HEK293 (cell line): ENCODE measurements around the gene HK3.

ENCODE experiments used
- CTCF ChIA-PET: fragments of 350-600 bp; formaldehyde crosslinking; extraction: SDS; loops from one replicate; lab custom pipeline; 2021; ENCODE audit warnings: antibody characterized with exemption; lab: Yijun Ruan, JAX
- POLR2A ChIA-PET: fragments of 300-600 bp; formaldehyde crosslinking; extraction: SDS; loops from one replicate; lab custom pipeline; 2020; ENCODE audit warnings: antibody characterized with exemption, inconsistent platforms; lab: Yijun Ruan, JAX
- H3K27ac ChIP-seq: fragments of 200-500 bp; sonication (Bioruptor generic); 2 replicates; pipeline ENCODE4 v1.5.1; 2014; ENCODE audit warnings: low read depth, low read length, control low read depth, inconsistent platforms; ENCODE audit errors: extremely low read depth
- H3K36me3 ChIP-seq, 2 experiments: fragments of 200-500 bp in 1 of 2; sonication (Bioruptor generic) in 1 of 2; 1 replicate in 1 of 2; 2 replicates in 1 of 2; pipeline ENCODE4 v1.5.1; 2014 to 2017; ENCODE audit warnings: inconsistent platforms in 2 of 2, low read length in 2 of 2; ENCODE audit not compliant: control insufficient read depth in 2 of 2, insufficient read depth in 1 of 2
- H3K4me1 ChIP-seq: fragments of 200-500 bp; sonication (Bioruptor generic); 2 replicates; pipeline ENCODE4 v1.5.1; 2014; ENCODE audit warnings: mild to moderate bottlenecking, low read length, inconsistent platforms; ENCODE audit not compliant: control insufficient read depth, insufficient read depth
- H3K4me3 ChIP-seq: 2 replicates; pipeline ENCODE4 v1.5.1; 2011; ENCODE audit warnings: low read depth, mild to moderate bottlenecking, control low read depth, low read length, moderate library complexity
- H3K9me3 ChIP-seq: fragments of 200-500 bp; sonication (Bioruptor generic); 2 replicates; pipeline ENCODE4 v1.5.1; 2014; ENCODE audit warnings: low read depth, low read length, inconsistent platforms; ENCODE audit not compliant: control insufficient read depth, insufficient read depth
- BCL11A ChIP-seq: fragments of 450-650 bp; formaldehyde crosslinking; IDR thresholded peaks from 2 replicates; pipeline ENCODE4 v1.5.1; 2016; ENCODE audit warnings: low read depth, missing biosample characterization, missing genetic modification characterization
- EGR2 ChIP-seq: fragments of 450-650 bp; formaldehyde crosslinking; IDR thresholded peaks from 2 replicates; pipeline ENCODE4 v1.5.1; 2016; ENCODE audit warnings: low read depth, missing biosample characterization, missing genetic modification characterization
- HOXC10 ChIP-seq: sonication (generic); formaldehyde crosslinking; IDR thresholded peaks from 2 replicates; pipeline ENCODE4 v1.8.1; 2023; ENCODE audit warnings: mild to moderate bottlenecking, missing genetic modification reagents
- MEIS1 ChIP-seq: sonication (generic); formaldehyde crosslinking; IDR thresholded peaks from 2 replicates; pipeline ENCODE4 v1.8.1; 2022; ENCODE audit warnings: missing genetic modification reagents, mild to moderate bottlenecking, borderline replicate concordance
- SP2 ChIP-seq: fragments of 450-650 bp; formaldehyde crosslinking; IDR thresholded peaks from 2 replicates; pipeline ENCODE4 v1.5.1; 2016; ENCODE audit warnings: missing biosample characterization, missing genetic modification characterization
- WT1 ChIP-seq: fragments of 450-650 bp; formaldehyde crosslinking; IDR thresholded peaks from 2 replicates; pipeline ENCODE4 v1.5.1; 2016; ENCODE audit warnings: missing biosample characterization, missing genetic modification characterization
- ZBTB1 ChIP-seq: fragments of 450-650 bp; formaldehyde crosslinking; IDR thresholded peaks from 2 replicates; pipeline ENCODE4 v1.5.1; 2016; ENCODE audit warnings: missing biosample characterization, missing genetic modification characterization
- ZBTB20 ChIP-seq: fragments of 450-650 bp; formaldehyde crosslinking; IDR thresholded peaks from 2 replicates; pipeline ENCODE4 v1.5.1; 2016; ENCODE audit warnings: missing biosample characterization, missing genetic modification characterization
- ZBTB7A ChIP-seq: fragments of 450-650 bp; formaldehyde crosslinking; IDR thresholded peaks from 2 replicates; pipeline ENCODE4 v1.5.1; 2016; ENCODE audit warnings: low read depth, missing biosample characterization, missing genetic modification characterization
- ZFHX2 ChIP-seq: fragments of 450-650 bp; formaldehyde crosslinking; conservative IDR thresholded peaks from 2 replicates; pipeline ENCODE4 v1.5.1; 2016; ENCODE audit warnings: missing biosample characterization, missing genetic modification characterization
- ZNF146 ChIP-seq: fragments of 450-650 bp; formaldehyde crosslinking; IDR thresholded peaks from 2 replicates; pipeline ENCODE4 v1.5.1; 2016; ENCODE audit warnings: missing biosample characterization, missing genetic modification characterization
- ZNF169 ChIP-seq: fragments of 450-650 bp; formaldehyde crosslinking; IDR thresholded peaks from 2 replicates; pipeline ENCODE4 v1.5.1; 2016; ENCODE audit warnings: missing biosample characterization, missing genetic modification characterization
- ZNF23 ChIP-seq: fragments of 450-650 bp; formaldehyde crosslinking; IDR thresholded peaks from 2 replicates; pipeline ENCODE4 v1.5.1; 2016; ENCODE audit warnings: missing biosample characterization, missing genetic modification characterization, borderline replicate concordance
- ZNF280C ChIP-seq: fragments of 450-650 bp; formaldehyde crosslinking; IDR thresholded peaks from 2 replicates; pipeline ENCODE4 v1.5.1; 2016; ENCODE audit warnings: missing biosample characterization, missing genetic modification characterization
- ZNF292 ChIP-seq: fragments of 450-650 bp; formaldehyde crosslinking; IDR thresholded peaks from 2 replicates; pipeline ENCODE4 v1.5.1; 2016; ENCODE audit warnings: low read depth, missing biosample characterization, missing genetic modification characterization, borderline replicate concordance
- ZNF341 ChIP-seq: fragments of 450-650 bp; formaldehyde crosslinking; IDR thresholded peaks from 2 replicates; pipeline ENCODE4; 2016; ENCODE audit warnings: low read depth, missing biosample characterization, missing genetic modification characterization
- ZNF37A ChIP-seq: fragments of 450-650 bp; IDR thresholded peaks from 2 replicates; pipeline ENCODE4 v1.5.1; 2018; ENCODE audit warnings: missing biosample characterization, missing genetic modification characterization
- ZNF391 ChIP-seq: fragments of 450-650 bp; formaldehyde crosslinking; IDR thresholded peaks from 2 replicates; pipeline ENCODE4 v1.5.1; 2016; ENCODE audit warnings: low read depth, missing biosample characterization, missing genetic modification characterization, borderline replicate concordance
- ZNF394 ChIP-seq: fragments of 450-650 bp; formaldehyde crosslinking; IDR thresholded peaks from 2 replicates; pipeline ENCODE4 v1.5.1; 2016; ENCODE audit warnings: missing biosample characterization, missing genetic modification characterization, mild to moderate bottlenecking, moderate library complexity, borderline replicate concordance
- ZNF473 ChIP-seq: fragments of 450-650 bp; formaldehyde crosslinking; IDR thresholded peaks from 2 replicates; pipeline ENCODE4 v1.5.1; 2017; ENCODE audit warnings: missing biosample characterization, missing genetic modification characterization
- ZNF510 ChIP-seq: fragments of 450-650 bp; formaldehyde crosslinking; IDR thresholded peaks from 2 replicates; pipeline ENCODE4 v1.5.1; 2018; ENCODE audit warnings: mild to moderate bottlenecking, missing genetic modification characterization, missing biosample characterization; ENCODE audit not compliant: insufficient replicate concordance
- ZNF513 ChIP-seq: fragments of 450-650 bp; IDR thresholded peaks from 2 replicates; pipeline ENCODE4 v1.5.1; 2018; ENCODE audit warnings: missing biosample characterization, missing genetic modification characterization
- ZNF701 ChIP-seq: fragments of 450-650 bp; formaldehyde crosslinking; IDR thresholded peaks from 2 replicates; pipeline ENCODE4 v1.5.1; 2016; ENCODE audit warnings: missing biosample characterization, missing genetic modification characterization
- TF ChIP-seq, protein P1 (sequence below): fragments of 450-650 bp; formaldehyde crosslinking; IDR thresholded peaks from 2 replicates; pipeline ENCODE4 v1.5.1; 2017; ENCODE audit warnings: missing biosample characterization, missing genetic modification characterization
- TF ChIP-seq, protein P2 (sequence below): fragments of 450-650 bp; formaldehyde crosslinking; IDR thresholded peaks from 2 replicates; pipeline ENCODE4 v1.5.1; 2016; ENCODE audit warnings: missing biosample characterization, missing genetic modification characterization, low read depth
- TF ChIP-seq, protein P3 (sequence below): fragments of 450-650 bp; formaldehyde crosslinking; IDR thresholded peaks from 2 replicates; pipeline ENCODE4 v1.5.1; 2017; ENCODE audit warnings: missing biosample characterization, missing genetic modification characterization

HK3 gene

DNA sequence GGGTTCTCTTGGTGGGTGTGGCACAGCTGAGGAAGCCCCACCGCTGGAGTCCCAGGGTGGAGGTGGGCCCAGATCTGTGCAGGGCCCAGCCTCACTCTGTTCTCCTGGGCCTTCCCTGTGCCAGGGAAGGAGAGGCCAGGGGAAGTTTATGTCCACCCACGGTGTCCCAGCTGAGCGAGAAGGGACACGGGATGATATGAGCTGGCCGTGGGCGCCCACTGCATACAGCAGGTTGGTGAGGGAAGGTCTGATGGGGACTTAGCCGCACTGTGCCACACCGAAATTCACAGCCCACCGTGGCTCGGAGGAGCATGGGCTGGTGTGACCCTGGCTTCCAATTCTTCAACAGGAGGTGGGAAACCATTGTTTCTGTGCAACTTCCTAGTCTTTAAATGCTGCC is 54.9 kb downstream of the HK3 start (continued):
- TF ChIP-seq, protein P1, sequence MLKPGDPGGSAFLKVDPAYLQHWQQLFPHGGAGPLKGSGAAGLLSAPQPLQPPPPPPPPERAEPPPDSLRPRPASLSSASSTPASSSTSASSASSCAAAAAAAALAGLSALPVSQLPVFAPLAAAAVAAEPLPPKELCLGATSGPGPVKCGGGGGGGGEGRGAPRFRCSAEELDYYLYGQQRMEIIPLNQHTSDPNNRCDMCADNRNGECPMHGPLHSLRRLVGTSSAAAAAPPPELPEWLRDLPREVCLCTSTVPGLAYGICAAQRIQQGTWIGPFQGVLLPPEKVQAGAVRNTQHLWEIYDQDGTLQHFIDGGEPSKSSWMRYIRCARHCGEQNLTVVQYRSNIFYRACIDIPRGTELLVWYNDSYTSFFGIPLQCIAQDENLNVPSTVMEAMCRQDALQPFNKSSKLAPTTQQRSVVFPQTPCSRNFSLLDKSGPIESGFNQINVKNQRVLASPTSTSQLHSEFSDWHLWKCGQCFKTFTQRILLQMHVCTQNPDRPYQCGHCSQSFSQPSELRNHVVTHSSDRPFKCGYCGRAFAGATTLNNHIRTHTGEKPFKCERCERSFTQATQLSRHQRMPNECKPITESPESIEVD: no peak
- TF ChIP-seq ZBTB7A (tag by site-specific recombination) (no peak), ZNF394 (no peak), WT1 (tag by site-specific recombination) (no peak), ZFHX2 (peak; percentile 89), ZNF513 (tag by site-specific recombination) (no peak), ZBTB1 (tag by site-specific recombination) (no peak), SP2 (tag by site-specific recombination) (peak; percentile 19; the same call in 1 of the 2 replicates), HOXC10 (CRISPR knock-in tag) (no peak), EGR2 (peak; percentile 69; the same call in 1 of the 2 replicates)
- TF ChIP-seq, all 188 proteins: peak for 3

GRCh38 chr5:176843673-176844072 is 55.5 kb downstream of the HK3 start:
- Histone ChIP-seq H3K36me3 (no peaks in the 10 kb centered on the region), H3K4me3 (no peak overlapping the region), H3K4me1 (peaks cover 7% of the 10 kb centered on the region)
- POLR2A ChIA-PET: no interaction called here
- CTCF ChIA-PET: interaction anchor here (0.5 to 3.1 kb wide), 3 partner anchors 32 to 183 kb away, joined by 3 to 16 read pairs (median 3); no protein-coding TSS in a partner anchor
- TF ChIP-seq ZNF23: no peak
- 0 out of 2 replicates have a peak, but pooled peaks have one; percentile 22 for TF ChIP-seq ZNF341 (tag by site-specific recombination)
- TF ChIP-seq, all 188 proteins: peak for 1
- Histone ChIP-seq H3K27ac (no peak overlapping the region), H3K9me3 (no peaks in the 10 kb centered on the region)

GRCh38 chr5:176837707-176838115 is 61.4 kb downstream of the HK3 start:
- no peaks in the 10 kb centered on the region for H3K4me1 ChIP-seq
- H3K4me3 ChIP-seq: no peak overlapping the region
- H3K9me3 ChIP-seq: no peaks in the 10 kb centered on the region
- ChIA-PET CTCF (interaction anchor here (0.7 kb wide), 1 partner anchor 248 kb away, joined by 4 read pairs; no protein-coding TSS in a partner anchor), POLR2A (no interaction called here)
- H3K36me3 ChIP-seq: no peaks in the 10 kb centered on the region
- no peak overlapping the region for H3K27ac ChIP-seq
- TF ChIP-seq ZBTB20 (tag by site-specific recombination): no peak
- peak; percentile 89; the same call in 1 of the 2 replicates for TF ChIP-seq ZNF391
- no peak for TF ChIP-seq ZNF292 (tag by site-specific recombination)
- no peak for TF ChIP-seq ZNF510 (tag by site-specific recombination)
- TF ChIP-seq ZNF701 (tag by site-specific recombination): no peak
- no peak for TF ChIP-seq ZNF473
- TF ChIP-seq, protein P2, sequence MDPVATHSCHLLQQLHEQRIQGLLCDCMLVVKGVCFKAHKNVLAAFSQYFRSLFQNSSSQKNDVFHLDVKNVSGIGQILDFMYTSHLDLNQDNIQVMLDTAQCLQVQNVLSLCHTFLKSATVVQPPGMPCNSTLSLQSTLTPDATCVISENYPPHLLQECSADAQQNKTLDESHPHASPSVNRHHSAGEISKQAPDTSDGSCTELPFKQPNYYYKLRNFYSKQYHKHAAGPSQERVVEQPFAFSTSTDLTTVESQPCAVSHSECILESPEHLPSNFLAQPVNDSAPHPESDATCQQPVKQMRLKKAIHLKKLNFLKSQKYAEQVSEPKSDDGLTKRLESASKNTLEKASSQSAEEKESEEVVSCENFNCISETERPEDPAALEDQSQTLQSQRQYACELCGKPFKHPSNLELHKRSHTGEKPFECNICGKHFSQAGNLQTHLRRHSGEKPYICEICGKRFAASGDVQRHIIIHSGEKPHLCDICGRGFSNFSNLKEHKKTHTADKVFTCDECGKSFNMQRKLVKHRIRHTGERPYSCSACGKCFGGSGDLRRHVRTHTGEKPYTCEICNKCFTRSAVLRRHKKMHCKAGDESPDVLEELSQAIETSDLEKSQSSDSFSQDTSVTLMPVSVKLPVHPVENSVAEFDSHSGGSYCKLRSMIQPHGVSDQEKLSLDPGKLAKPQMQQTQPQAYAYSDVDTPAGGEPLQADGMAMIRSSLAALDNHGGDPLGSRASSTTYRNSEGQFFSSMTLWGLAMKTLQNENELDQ (tag by site-specific recombination): no peak
- TF ChIP-seq ZNF169 (tag by site-specific recombination): no peak
- peak; percentile 96 for TF ChIP-seq MEIS1 (CRISPR knock-in tag)
- TF ChIP-seq, protein P3, sequence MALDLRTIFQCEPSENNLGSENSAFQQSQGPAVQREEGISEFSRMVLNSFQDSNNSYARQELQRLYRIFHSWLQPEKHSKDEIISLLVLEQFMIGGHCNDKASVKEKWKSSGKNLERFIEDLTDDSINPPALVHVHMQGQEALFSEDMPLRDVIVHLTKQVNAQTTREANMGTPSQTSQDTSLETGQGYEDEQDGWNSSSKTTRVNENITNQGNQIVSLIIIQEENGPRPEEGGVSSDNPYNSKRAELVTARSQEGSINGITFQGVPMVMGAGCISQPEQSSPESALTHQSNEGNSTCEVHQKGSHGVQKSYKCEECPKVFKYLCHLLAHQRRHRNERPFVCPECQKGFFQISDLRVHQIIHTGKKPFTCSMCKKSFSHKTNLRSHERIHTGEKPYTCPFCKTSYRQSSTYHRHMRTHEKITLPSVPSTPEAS (tag by site-specific recombination): 0 out of 2 replicates have a peak, but pooled peaks have one; percentile 19
- TF ChIP-seq BCL11A (tag by site-specific recombination): no peak
- TF ChIP-seq ZNF37A (tag by site-specific recombination): no peak
- TF ChIP-seq ZNF280C (tag by site-specific recombination): no peak
- TF ChIP-seq ZNF146 (tag by site-specific recombination): no peak
